Loucy (cell line): ENCODE results near the gene NUDT1.

Source experiments
- H2AFZ ChIP-seq: fragments of 200-600 bp; sonication (generic); 2 replicates; pipeline ENCODE4 v1.6.0; 2016; ENCODE audit warnings: antibody characterized with exemption, mild to moderate bottlenecking, low read length, moderate library complexity
- H3F3A ChIP-seq: fragments of 200-600 bp; 2 replicates; pipeline ENCODE4 v1.6.0; 2016; ENCODE audit warnings: antibody characterized with exemption, low read depth, mild to moderate bottlenecking
- H3K27me3 ChIP-seq: fragments of 200-600 bp; sonication (generic); 2 replicates; pipeline ENCODE4 v1.6.1; 2014; ENCODE audit warnings: low read length, mild to moderate bottlenecking; ENCODE audit not compliant: insufficient read depth, poor library complexity, severe bottlenecking
- H3K36me3 ChIP-seq: fragments of 200-600 bp; sonication (generic); 2 replicates; pipeline ENCODE4 v1.6.1; 2016; ENCODE audit warnings: low read length; ENCODE audit not compliant: insufficient read depth
- H3K4me1 ChIP-seq: fragments of 200-600 bp; sonication (generic); 2 replicates; pipeline ENCODE4 v1.5.1; 2014; ENCODE audit warnings: low read length, mild to moderate bottlenecking; ENCODE audit not compliant: insufficient read depth, poor library complexity, severe bottlenecking
- H3K4me2 ChIP-seq: fragments of 200-600 bp; sonication (generic); 2 replicates; pipeline ENCODE4 v1.6.0; 2014; ENCODE audit warnings: antibody characterized with exemption, low read length, low read depth, mild to moderate bottlenecking; ENCODE audit not compliant: poor library complexity, severe bottlenecking
- H3K4me3 ChIP-seq: fragments of 200-600 bp; sonication (generic); 2 replicates; pipeline ENCODE4 v1.5.1; 2014; ENCODE audit warnings: low read length, mild to moderate bottlenecking, mixed read lengths; ENCODE audit not compliant: poor library complexity, severe bottlenecking
- H3K79me2 ChIP-seq: fragments of 200-600 bp; sonication (generic); 2 replicates; pipeline ENCODE4 v1.6.1; 2014; ENCODE audit warnings: low read length; ENCODE audit not compliant: insufficient read depth
- H3K9ac ChIP-seq: fragments of 200-600 bp; sonication (generic); 2 replicates; pipeline ENCODE4 v1.6.0; 2014; ENCODE audit warnings: mild to moderate bottlenecking, low read depth, low read length, moderate library complexity; ENCODE audit not compliant: poor library complexity, severe bottlenecking
- H3K9me2 ChIP-seq: fragments of 200-600 bp; sonication (generic); replicated peaks from 2 replicates; pipeline ENCODE4 v1.6.1; 2016; ENCODE audit warnings: low read depth, low read length, mixed read lengths
- H3K9me3 ChIP-seq: fragments of 200-600 bp; sonication (generic); 2 replicates; pipeline ENCODE4 v1.6.1; 2014; ENCODE audit warnings: mild to moderate bottlenecking, antibody characterized with exemption, low read length, low read depth; ENCODE audit not compliant: insufficient read depth
- H4K20me1 ChIP-seq: fragments of 200-600 bp; sonication (generic); 2 replicates; pipeline ENCODE4 v1.6.0; 2014; ENCODE audit warnings: antibody characterized with exemption, low read length, mild to moderate bottlenecking; ENCODE audit not compliant: insufficient read depth, poor library complexity, severe bottlenecking
- EZH2phosphoT487 ChIP-seq: fragments of 200-600 bp; IDR thresholded peaks from 2 replicates; pipeline ENCODE4 v1.6.1; 2018; ENCODE audit warnings: antibody characterized with exemption, mild to moderate bottlenecking, moderate library complexity, borderline replicate concordance
- TF ChIP-seq, protein P1 (sequence below): fragments of 200-600 bp; sonication (generic); conservative IDR thresholded peaks from 2 replicates; pipeline ENCODE4 v1.5.1; 2014; ENCODE audit warnings: mild to moderate bottlenecking, antibody characterized with exemption, low read length

The NUDT1 gene

DNA sequence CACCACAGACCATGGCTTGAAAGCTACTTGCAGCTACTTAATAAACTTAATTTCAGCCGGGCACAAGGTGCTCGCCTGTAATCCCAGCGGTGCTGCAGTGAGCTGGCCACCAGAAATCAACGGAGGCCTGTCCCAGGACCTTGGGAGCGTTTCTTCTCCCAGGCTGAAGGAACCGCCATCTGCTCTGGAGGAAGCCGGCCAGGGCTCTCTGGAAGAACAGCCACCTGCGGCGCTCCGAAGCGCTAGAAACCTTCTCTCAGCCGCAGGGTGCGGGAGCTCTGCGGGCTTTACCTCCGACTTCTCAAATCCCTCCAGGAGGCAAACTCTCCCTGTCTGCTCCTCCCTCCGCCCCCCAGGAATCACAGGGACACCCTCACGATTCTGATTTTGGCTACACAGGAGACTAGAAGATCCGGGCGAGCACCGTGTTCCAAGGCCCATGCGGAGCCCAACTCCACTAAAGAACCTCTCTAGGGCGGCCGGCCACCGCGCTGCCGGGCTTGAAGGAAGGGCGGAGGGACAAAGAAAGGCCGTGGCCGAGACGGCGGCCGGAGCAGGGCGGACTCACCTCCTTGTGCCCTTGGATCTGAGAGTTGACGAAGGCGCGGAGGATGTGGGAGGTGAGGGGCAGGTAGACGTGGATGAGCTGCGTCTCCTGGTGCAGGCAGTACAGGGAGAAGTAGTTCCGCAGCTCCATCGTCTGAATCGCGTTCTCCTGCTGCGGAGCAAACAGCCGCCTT lies 14.4 kb downstream of the NUDT1 start:
- no peak overlapping the region for H3K4me2 ChIP-seq
- no peak overlapping the region for H2AFZ ChIP-seq
- H3K36me3 ChIP-seq: peaks cover 2% of the 10 kb centered on the region; the same call in 1 of the 2 replicates
- H3K9me3 ChIP-seq: no peaks in the 10 kb centered on the region
- H3K4me3 ChIP-seq: no peak overlapping the region
- H3K9ac ChIP-seq: no peak overlapping the region
- H3F3A ChIP-seq: no peaks in the 10 kb centered on the region
- peaks cover 3% of the 10 kb centered on the region; the same call in 1 of the 2 replicates for H3K79me2 ChIP-seq
- TF ChIP-seq EZH2phosphoT487: no peak
- TF ChIP-seq, protein P1, sequence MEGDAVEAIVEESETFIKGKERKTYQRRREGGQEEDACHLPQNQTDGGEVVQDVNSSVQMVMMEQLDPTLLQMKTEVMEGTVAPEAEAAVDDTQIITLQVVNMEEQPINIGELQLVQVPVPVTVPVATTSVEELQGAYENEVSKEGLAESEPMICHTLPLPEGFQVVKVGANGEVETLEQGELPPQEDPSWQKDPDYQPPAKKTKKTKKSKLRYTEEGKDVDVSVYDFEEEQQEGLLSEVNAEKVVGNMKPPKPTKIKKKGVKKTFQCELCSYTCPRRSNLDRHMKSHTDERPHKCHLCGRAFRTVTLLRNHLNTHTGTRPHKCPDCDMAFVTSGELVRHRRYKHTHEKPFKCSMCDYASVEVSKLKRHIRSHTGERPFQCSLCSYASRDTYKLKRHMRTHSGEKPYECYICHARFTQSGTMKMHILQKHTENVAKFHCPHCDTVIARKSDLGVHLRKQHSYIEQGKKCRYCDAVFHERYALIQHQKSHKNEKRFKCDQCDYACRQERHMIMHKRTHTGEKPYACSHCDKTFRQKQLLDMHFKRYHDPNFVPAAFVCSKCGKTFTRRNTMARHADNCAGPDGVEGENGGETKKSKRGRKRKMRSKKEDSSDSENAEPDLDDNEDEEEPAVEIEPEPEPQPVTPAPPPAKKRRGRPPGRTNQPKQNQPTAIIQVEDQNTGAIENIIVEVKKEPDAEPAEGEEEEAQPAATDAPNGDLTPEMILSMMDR: no peak
- H3K4me1 ChIP-seq: peaks cover 8% of the 10 kb centered on the region
- no peaks in the 10 kb centered on the region for H3K27me3 ChIP-seq
- no peaks in the 10 kb centered on the region for H3K9me2 ChIP-seq
- H4K20me1 ChIP-seq: no peaks in the 10 kb centered on the region

GRCh38 chr7:2257046-2257551 lies 15.1 kb downstream of the NUDT1 start:
- Histone ChIP-seq H3K4me1 (peaks cover 2% of the 10 kb centered on the region), H3K4me2 (no peak overlapping the region), H3K79me2 (no peaks in the 10 kb centered on the region), H3K9me3 (no peaks in the 10 kb centered on the region), H3F3A (no peaks in the 10 kb centered on the region), H3K36me3 (no peaks in the 10 kb centered on the region), H3K9ac (no peak overlapping the region), H3K27me3 (no peaks in the 10 kb centered on the region), H3K9me2 (no peaks in the 10 kb centered on the region), H4K20me1 (no peaks in the 10 kb centered on the region), H2AFZ (no peak overlapping the region), H3K4me3 (no peak overlapping the region)
- TF ChIP-seq, protein P1: no peak
- no peak for TF ChIP-seq EZH2phosphoT487

DNA sequence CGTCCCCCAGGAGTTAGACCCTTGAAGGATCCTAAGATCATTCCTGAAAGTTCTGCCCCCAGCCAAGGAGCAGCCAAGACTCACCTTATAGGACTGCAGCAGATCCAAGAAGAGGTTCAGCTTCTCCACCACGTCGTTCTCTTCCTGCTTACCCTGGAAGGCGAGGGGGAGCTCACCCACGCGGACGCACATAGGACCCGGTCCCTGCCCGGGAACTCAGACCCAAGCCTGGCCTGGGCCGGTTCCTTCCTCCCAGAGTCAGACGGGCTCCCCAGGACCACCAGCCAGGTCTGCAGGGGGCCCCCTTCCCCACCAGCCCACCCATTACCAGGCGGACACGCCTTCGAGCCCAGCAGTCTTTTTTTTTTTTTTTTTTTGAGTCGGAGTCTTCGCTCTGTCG lies 15.6 kb downstream of the NUDT1 start:
- Histone ChIP-seq H3K9ac (no peak overlapping the region), H3K4me2 (no peak overlapping the region), H3F3A (no peaks in the 10 kb centered on the region), H3K4me3 (no peak overlapping the region), H3K4me1 (no peaks in the 10 kb centered on the region), H2AFZ (no peak overlapping the region), H3K36me3 (no peaks in the 10 kb centered on the region), H3K79me2 (no peaks in the 10 kb centered on the region), H3K9me3 (no peaks in the 10 kb centered on the region), H4K20me1 (no peaks in the 10 kb centered on the region), H3K9me2 (no peaks in the 10 kb centered on the region), H3K27me3 (no peaks in the 10 kb centered on the region)
- TF ChIP-seq, protein P1: no peak
- no peak for TF ChIP-seq EZH2phosphoT487
